CD4-positive, alpha-beta T cell (primary cell): ENCODE measurements around the gene ITGB6. TPM values are rescaled to one million over a fixed set of nuclear protein-coding genes. Genes with fewer than 3 reads are reported as not detected.
"Not testable (repeated sequence)": the region's sequence is repeated elsewhere in the genome, so short reads cannot be mapped to it uniquely, and the experiment has no call there.

Experiments used
- ATAC-seq: fragments of 200-7000 bp; cut with Tn5 transposase; one replicate; pipeline ENCODE4 v1.10.0; 2022; ENCODE audit warnings: mild to moderate bottlenecking; ENCODE audit not compliant: poor library complexity
- CTCF ChIA-PET: fragments of 350-600 bp; sonication (Branson Sonifier 250); formaldehyde crosslinking; loops from one replicate; lab custom pipeline; 2021; ENCODE audit warnings: antibody characterized with exemption, inconsistent platforms; lab: Charles Lee
- POLR2A ChIA-PET: fragments of 350-600 bp; sonication (Branson Sonifier 250); formaldehyde crosslinking; loops from one replicate; lab custom pipeline; 2021; ENCODE audit warnings: antibody characterized with exemption, inconsistent platforms; lab: Charles Lee
- DNase-seq, 14 experiments: peaks; one replicate each; pipeline ENCODE4 v3.0.0-alpha.2; 2013 to 2020; ENCODE audit warnings: mixed read lengths in 2 of 14
- H3K27ac ChIP-seq, 2 donors: one replicate each; pipeline versions ENCODE4 v1.5.1 to v1.7.0; 2013; ENCODE audit warnings: low read length in 2 of 2, low read depth in 1 of 2, mild to moderate bottlenecking in 1 of 2
- H3K27me3 ChIP-seq, 2 experiments: 1 replicate in 1 of 2; 2 replicates in 1 of 2; pipeline versions ENCODE4 v1.6.1 to v1.7.0; 2013; ENCODE audit warnings: low read length in 2 of 2, control low read depth in 1 of 2, mild to moderate bottlenecking in 1 of 2, moderate library complexity in 1 of 2; ENCODE audit not compliant: insufficient read depth in 2 of 2, control insufficient read depth in 1 of 2
- H3K36me3 ChIP-seq: one replicate; pipeline ENCODE4 v1.6.1; 2013; ENCODE audit warnings: low read length, control low read depth; ENCODE audit not compliant: insufficient read depth
- H3K4me1 ChIP-seq: one replicate; pipeline ENCODE4 v1.6.1; 2013; ENCODE audit warnings: low read length, control low read depth; ENCODE audit not compliant: insufficient read depth
- H3K4me3 ChIP-seq: one replicate; pipeline ENCODE4 v1.5.1; 2013; ENCODE audit warnings: mild to moderate bottlenecking, low read length, moderate library complexity
- H3K9me3 ChIP-seq, 2 experiments: 1 replicate in 1 of 2; 2 replicates in 1 of 2; pipeline versions ENCODE4 v1.6.1 to v1.7.0; 2013; ENCODE audit warnings: low read length in 2 of 2, mild to moderate bottlenecking in 2 of 2, control low read depth in 1 of 2, moderate library complexity in 1 of 2; ENCODE audit not compliant: control insufficient read depth in 1 of 2, insufficient read depth in 1 of 2
- H3K27ac Mint-ChIP-seq: one replicate; pipeline ENCODE4 v1.8.0; 2020; ENCODE audit warnings: mixed read lengths
- H3K27me3 Mint-ChIP-seq: one replicate; pipeline ENCODE4 v1.8.0; 2021; ENCODE audit warnings: mixed read lengths
- H3K36me3 Mint-ChIP-seq: one replicate; pipeline ENCODE4 v1.8.0; 2021; ENCODE audit warnings: low read depth, mixed read lengths
- H3K4me1 Mint-ChIP-seq: one replicate; pipeline ENCODE4 v1.8.0; 2021; ENCODE audit warnings: low read depth, mixed read lengths
- H3K4me3 Mint-ChIP-seq: one replicate; pipeline ENCODE4 v1.8.0; 2020; ENCODE audit warnings: mild to moderate bottlenecking, mixed read lengths
- H3K9me3 Mint-ChIP-seq: one replicate; pipeline ENCODE4 v1.8.0; 2020; ENCODE audit warnings: mixed read lengths
- intact Hi-C, 2 experiments: fragments of 100-400 bp; cut with DNase I in 1 of 2; cut with micrococcal nuclease in 1 of 2; formaldehyde crosslinking; loops; one replicate each; pipeline versions ENCODE4 v1.15.1 to v1.9.0; 2023 to 2025; cut with DNase I, micrococcal nuclease
- total RNA-seq, 174 experiments: library from RNA in 2 of 174; stranded (reverse) in 2 of 174; gene quantifications; one replicate each; pipeline ENCODE4 v1.2.3 and lab custom pipeline; 2021 to 2026
- TF ChIP-seq, protein P1 (sequence below): fragments of 200-600 bp; IDR thresholded peaks from one replicate; pipeline ENCODE4 v1.8.0; 2022; ENCODE audit warnings: antibody characterized with exemption, mild to moderate bottlenecking

ITGB6 gene
- total RNA-seq, 2 experiments from 2014 or later: not detected

DNA sequence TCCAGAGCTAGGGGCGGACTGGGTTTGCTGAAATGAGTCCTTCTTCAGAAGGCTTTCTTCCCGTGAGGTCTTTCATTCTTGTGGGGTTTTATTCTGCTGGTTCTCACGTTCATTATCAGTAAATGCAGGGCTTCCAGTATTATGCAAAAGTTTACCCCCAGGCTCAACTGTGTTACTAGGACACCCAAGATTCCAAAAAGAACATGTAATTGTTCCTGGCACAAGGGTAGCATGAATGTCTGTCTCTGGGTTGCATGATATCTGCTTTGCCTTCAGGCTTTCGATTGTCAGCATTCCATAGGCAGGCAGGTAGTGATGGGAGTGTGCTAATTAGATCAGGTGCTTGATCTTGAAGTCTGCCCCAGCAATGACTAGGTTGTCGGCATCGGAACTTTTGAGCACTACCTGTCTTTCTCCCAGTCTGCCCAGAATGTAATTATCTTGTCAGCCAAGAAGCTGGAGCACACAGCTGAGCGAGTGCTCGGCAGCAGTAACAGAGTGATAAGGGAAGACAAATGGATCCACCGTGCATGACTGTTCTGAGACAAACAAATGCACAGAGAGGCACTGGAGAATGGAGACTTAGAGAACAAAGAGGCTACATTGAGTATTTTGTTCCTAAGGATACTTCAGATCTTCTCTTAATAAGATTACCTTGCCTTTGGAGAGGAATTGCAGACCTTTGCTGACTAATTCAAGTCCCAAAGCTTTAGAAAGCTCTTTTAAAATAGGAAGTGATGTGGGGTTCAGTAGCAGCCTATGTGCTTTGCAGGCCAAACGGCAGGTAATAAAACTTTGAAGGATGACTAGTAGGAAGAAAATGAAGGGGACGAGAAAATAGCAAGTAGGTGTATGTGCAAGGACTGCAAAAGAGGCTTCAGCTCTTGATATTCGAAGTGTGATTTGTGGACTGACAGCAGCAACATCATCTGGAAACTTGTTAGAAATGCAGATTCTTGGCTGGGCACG, 41.9 kb downstream of the ITGB6 start:
- ATAC-seq (no peak), DNase-seq (no peak)
- no peaks in the 10 kb centered on the region for H3K9me3 Mint-ChIP-seq
- H3K4me1 Mint-ChIP-seq: no peaks in the 10 kb centered on the region
- H3K4me1 ChIP-seq: no peaks in the 10 kb centered on the region
- ChIA-PET CTCF (no interaction called here), POLR2A (no interaction called here)
- TF ChIP-seq, protein P1, sequence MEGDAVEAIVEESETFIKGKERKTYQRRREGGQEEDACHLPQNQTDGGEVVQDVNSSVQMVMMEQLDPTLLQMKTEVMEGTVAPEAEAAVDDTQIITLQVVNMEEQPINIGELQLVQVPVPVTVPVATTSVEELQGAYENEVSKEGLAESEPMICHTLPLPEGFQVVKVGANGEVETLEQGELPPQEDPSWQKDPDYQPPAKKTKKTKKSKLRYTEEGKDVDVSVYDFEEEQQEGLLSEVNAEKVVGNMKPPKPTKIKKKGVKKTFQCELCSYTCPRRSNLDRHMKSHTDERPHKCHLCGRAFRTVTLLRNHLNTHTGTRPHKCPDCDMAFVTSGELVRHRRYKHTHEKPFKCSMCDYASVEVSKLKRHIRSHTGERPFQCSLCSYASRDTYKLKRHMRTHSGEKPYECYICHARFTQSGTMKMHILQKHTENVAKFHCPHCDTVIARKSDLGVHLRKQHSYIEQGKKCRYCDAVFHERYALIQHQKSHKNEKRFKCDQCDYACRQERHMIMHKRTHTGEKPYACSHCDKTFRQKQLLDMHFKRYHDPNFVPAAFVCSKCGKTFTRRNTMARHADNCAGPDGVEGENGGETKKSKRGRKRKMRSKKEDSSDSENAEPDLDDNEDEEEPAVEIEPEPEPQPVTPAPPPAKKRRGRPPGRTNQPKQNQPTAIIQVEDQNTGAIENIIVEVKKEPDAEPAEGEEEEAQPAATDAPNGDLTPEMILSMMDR: no peak
- intact Hi-C loops: no loop called here
- H3K27me3 Mint-ChIP-seq: no peaks in the 10 kb centered on the region
- H3K4me3 Mint-ChIP-seq: no peak overlapping the region
- no peak overlapping the region for H3K27ac ChIP-seq
- no peak overlapping the region for H3K27ac Mint-ChIP-seq
- no peak overlapping the region for H3K4me3 ChIP-seq
- H3K36me3 ChIP-seq: no peaks in the 10 kb centered on the region
- no peaks in the 10 kb centered on the region for H3K36me3 Mint-ChIP-seq
- H3K9me3 ChIP-seq: no peaks in the 10 kb centered on the region
- H3K27me3 ChIP-seq: no peaks in the 10 kb centered on the region

DNA sequence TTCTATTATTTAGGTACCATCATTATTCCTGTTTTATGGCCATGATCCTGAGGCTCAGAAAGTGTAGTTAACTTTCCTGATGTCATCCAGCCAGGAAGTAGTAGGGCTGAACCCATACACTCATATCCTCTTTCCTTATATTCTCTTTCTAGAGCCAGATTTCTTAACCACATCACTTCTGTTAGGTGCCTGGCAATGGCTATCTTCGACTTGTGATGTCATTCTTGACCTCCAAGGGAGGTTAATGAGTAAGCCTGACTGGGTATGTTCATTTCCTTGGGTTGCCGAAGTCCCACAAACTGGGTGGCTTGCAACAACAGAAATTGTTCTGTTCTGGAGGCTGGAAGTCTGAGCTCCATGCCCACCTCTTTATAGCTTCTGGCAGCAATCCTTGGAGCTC, 43.4 kb downstream of the ITGB6 start:
- Mint-ChIP-seq H3K36me3 (no peaks in the 10 kb centered on the region), H3K4me1 (no peaks in the 10 kb centered on the region), H3K27me3 (no peaks in the 10 kb centered on the region), H3K4me3 (no peak overlapping the region), H3K9me3 (no peaks in the 10 kb centered on the region), H3K27ac (no peak overlapping the region)
- ChIA-PET POLR2A (interaction anchor here (0.6 kb wide), 1 partner anchor 8 kb away, joined by 7 read pairs; no protein-coding TSS in a partner anchor), CTCF (no interaction called here)
- Histone ChIP-seq H3K27me3 (no peaks in the 10 kb centered on the region), H3K4me3 (no peak overlapping the region), H3K9me3 (no peaks in the 10 kb centered on the region), H3K36me3 (no peaks in the 10 kb centered on the region), H3K27ac (no peak overlapping the region), H3K4me1 (no peaks in the 10 kb centered on the region)
- intact Hi-C loops: no loop called here
- no peak for DNase-seq
- no peak for ATAC-seq
- TF ChIP-seq, protein P1: no peak

DNA sequence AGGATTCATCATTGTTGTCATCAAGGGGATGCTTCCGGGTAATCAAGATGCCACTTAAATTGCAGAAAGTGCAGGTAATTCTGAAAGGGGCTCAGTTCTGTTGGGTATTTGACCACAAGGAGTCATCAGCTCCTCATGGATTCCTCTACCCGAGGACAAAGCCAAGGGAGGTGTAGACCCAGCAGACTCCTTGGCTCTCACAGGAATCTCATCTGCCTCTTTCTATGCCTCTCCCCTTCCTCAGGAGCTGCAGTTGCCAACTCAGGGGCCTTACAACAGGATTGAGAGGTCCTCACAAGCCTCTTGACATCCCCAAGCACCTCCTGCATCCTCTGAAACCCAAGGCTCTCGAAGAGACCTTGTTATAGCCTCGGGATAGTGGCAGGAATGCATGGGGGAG, 44.0 kb downstream of the ITGB6 start:
- Mint-ChIP-seq H3K27ac (no peak overlapping the region), H3K9me3 (no peaks in the 10 kb centered on the region), H3K27me3 (no peaks in the 10 kb centered on the region), H3K4me1 (no peaks in the 10 kb centered on the region), H3K36me3 (no peaks in the 10 kb centered on the region), H3K4me3 (no peak overlapping the region)
- no peak for ATAC-seq
- Histone ChIP-seq H3K36me3 (no peaks in the 10 kb centered on the region), H3K4me1 (no peaks in the 10 kb centered on the region), H3K9me3 (no peaks in the 10 kb centered on the region), H3K27ac (no peak overlapping the region), H3K27me3 (no peaks in the 10 kb centered on the region), H3K4me3 (no peak overlapping the region)
- POLR2A ChIA-PET: no interaction called here
- intact Hi-C loops: no loop called here
- TF ChIP-seq, protein P1: no peak
- no peak for DNase-seq
- CTCF ChIA-PET: no interaction called here

DNA sequence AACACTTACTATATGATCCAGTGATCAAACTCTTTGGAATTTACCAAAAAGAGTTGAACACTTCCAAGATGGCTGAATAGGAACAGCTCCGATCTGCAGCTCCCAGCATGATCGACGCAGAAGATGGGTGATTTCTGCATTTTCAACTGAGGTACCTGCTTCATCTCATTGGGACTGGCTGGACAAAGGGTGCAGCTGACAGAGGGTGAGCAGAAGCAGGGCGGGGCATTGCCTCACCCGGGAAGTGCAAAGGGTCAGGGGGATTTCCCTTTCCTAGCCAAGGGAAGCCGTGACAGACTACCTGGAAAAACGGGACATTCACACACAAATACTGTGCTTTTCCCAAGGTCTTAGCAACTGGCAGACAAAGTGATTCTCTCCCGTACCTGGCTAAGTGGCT, 51.7 kb downstream of the ITGB6 start:
- ATAC-seq, H3K9me3 ChIP-seq, H3K36me3 ChIP-seq, intact Hi-C loops, DNase-seq, H3K4me1 Mint-ChIP-seq, H3K4me3 ChIP-seq, H3K27me3 Mint-ChIP-seq, POLR2A ChIA-PET, H3K27ac Mint-ChIP-seq, H3K4me1 ChIP-seq, H3K9me3 Mint-ChIP-seq, H3K36me3 Mint-ChIP-seq, CTCF ChIA-PET, H3K4me3 Mint-ChIP-seq, H3K27me3 ChIP-seq, H3K27ac ChIP-seq: not testable (repeated sequence)
